ENCODE data around the gene HESX1.

DNA sequence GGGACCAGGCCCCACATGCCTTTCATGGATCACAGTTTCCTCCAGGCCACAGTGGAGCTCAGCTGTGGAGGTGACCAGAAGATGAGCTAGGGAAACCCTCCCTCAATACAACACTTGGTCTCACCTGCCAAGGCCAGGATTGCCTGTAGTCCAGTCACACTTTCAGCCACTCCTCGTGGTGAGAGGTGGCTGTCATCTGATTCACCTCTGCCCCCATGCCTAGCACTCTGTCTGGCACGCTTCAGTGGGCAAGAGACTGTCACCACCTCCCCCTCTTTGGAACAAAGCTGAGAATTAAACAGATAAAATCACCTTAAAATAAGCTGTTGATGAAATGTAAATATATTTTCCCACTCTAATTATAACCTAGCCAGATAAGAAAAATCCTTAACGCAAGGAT is 30.7 kb downstream of the HESX1 start:
- TF ChIP-seq SMC3 (IDR thresholded peaks at IDR 0.05; ENCODE audit: low read depth, low read length) (no peak), CEBPB (IDR thresholded peaks at IDR 0.05; ENCODE audit: low read depth, low read length) (no peak), FOS (IDR thresholded peaks at IDR 0.05; ENCODE audit: low read depth, low read length) (no peak), POLR2A (IDR thresholded peaks at IDR 0.05; ENCODE audit: low read depth, low read length) (no peak), RCOR1 (IDR thresholded peaks at IDR 0.05; ENCODE audit: insufficient replicate concordance, low read length) (no peak), RFX5 (IDR thresholded peaks at IDR 0.05; ENCODE audit: low read depth, low read length) (no peak), RAD21 (IDR thresholded peaks at IDR 0.05; ENCODE audit: low read length) (no peak)
- TF ChIP-seq, protein P1, sequence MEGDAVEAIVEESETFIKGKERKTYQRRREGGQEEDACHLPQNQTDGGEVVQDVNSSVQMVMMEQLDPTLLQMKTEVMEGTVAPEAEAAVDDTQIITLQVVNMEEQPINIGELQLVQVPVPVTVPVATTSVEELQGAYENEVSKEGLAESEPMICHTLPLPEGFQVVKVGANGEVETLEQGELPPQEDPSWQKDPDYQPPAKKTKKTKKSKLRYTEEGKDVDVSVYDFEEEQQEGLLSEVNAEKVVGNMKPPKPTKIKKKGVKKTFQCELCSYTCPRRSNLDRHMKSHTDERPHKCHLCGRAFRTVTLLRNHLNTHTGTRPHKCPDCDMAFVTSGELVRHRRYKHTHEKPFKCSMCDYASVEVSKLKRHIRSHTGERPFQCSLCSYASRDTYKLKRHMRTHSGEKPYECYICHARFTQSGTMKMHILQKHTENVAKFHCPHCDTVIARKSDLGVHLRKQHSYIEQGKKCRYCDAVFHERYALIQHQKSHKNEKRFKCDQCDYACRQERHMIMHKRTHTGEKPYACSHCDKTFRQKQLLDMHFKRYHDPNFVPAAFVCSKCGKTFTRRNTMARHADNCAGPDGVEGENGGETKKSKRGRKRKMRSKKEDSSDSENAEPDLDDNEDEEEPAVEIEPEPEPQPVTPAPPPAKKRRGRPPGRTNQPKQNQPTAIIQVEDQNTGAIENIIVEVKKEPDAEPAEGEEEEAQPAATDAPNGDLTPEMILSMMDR (conservative IDR thresholded peaks at IDR 0.05; ENCODE audit: low read depth, low read length), result no peak
- TF ChIP-seq, protein P2, sequence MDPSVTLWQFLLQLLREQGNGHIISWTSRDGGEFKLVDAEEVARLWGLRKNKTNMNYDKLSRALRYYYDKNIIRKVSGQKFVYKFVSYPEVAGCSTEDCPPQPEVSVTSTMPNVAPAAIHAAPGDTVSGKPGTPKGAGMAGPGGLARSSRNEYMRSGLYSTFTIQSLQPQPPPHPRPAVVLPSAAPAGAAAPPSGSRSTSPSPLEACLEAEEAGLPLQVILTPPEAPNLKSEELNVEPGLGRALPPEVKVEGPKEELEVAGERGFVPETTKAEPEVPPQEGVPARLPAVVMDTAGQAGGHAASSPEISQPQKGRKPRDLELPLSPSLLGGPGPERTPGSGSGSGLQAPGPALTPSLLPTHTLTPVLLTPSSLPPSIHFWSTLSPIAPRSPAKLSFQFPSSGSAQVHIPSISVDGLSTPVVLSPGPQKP (IDR thresholded peaks at IDR 0.05; ENCODE audit: borderline replicate concordance, low read depth, low read length), result no peak
- TF ChIP-seq, protein P3, sequence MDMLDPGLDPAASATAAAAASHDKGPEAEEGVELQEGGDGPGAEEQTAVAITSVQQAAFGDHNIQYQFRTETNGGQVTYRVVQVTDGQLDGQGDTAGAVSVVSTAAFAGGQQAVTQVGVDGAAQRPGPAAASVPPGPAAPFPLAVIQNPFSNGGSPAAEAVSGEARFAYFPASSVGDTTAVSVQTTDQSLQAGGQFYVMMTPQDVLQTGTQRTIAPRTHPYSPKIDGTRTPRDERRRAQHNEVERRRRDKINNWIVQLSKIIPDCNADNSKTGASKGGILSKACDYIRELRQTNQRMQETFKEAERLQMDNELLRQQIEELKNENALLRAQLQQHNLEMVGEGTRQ (IDR thresholded peaks at IDR 0.05; ENCODE audit: low read depth, low read length), result no peak

Data from IMR-90 (cell line).